ENCODE results near the gene ATP1A2.

ATP1A2 gene

DNA sequence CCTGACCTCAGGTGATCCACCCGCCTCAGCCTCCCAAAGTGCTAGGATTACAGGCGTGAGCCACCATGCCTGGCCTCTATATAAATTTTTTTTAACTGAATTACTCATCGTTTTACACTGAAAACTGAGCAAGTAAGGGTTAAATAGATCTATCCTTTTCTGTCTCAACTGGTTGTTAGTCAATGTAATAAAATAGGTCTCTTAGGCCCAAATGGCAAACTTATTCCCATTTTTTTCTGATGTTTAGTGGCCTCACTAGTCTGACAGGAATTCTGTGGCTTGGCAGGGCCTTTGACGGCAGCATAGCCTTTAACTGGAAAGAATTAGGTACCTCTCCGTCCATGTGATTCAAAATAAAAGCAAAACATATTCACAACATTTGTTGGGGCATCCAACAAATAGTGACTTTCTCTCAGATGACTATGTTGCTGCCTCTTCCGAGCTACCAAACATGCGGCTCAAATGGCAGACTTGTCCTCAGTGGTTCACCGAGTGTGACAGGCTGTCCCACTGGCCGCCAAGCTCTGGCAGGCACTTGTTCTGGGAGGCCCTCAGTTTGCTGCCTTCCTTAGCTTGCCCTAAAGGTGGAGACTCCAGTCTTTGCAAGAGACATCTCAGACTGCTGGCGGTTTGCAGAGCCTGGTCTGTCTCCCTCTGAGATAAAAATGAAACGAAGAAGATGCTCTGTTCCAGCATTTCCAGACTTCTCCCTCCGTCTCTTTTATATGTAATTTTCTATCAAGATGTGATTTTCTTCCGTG lies 53.2 kb downstream of the ATP1A2 start:
- no peak for DNase-seq (ENCODE audit: extremely low read depth in 1 of 2, low read depth in 1 of 2)

DNA sequence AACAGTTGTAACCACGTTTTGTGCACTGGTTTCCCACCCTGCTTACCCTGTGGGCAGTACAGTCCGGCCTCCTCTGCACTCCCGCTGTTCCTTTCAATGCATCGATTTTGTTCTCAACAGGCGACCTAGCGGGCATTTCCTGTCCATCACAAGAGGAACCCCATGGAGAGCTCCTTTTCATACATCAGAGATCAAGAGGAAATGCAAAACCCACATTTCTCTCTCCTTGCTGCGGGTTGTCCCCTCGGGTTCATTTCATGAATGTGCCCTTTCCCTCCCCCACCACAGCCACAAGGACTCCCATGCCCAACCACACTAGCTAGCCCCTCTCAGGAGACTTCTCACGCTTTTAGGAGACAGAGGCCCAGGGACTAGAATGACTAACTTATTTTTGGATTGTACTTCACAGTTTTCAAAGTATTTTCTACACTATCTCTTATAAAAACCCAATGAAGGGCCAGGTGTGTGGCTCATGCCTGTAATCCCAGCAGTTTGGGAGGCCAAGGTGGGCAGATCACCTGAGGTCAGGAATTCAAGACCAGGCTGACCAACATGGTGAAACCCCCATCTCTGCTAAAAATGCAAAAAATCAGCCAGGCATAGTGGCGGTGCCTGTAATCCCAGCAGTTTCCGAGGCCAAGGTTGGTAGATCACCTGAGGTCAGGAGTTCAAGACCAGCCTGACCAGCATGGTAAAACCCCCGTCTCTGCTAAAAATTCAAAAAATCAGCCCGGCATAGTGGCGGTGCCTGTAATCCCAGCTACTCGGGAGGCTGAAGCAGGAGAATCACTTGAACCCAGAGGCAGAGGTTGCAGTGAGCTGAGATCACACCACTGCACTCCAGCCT lies 54.2 kb downstream of the ATP1A2 start:
- DNase-seq (ENCODE audit: extremely low read depth in 1 of 2, low read depth in 1 of 2) = no peak

DNA sequence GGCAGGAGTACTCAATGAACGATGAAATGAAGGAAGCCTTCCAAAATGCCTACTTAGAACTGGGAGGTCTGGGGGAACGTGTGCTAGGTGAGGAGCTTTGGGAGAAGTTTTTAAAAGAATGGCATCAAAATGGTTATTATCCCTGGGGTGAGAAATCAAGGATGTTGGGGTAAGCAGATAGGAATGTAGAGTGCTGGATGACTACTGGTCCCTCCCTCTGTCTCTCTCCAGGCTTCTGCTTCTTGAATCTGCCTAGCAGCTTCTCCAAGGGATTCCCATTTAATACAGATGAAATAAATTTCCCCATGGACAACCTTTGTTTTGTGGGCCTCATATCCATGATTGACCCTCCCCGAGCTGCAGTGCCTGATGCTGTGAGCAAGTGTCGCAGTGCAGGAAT lies 55.8 kb downstream of the ATP1A2 start:
- DNase-seq (ENCODE audit: extremely low read depth in 1 of 2, low read depth in 1 of 2) = no peak

DNA sequence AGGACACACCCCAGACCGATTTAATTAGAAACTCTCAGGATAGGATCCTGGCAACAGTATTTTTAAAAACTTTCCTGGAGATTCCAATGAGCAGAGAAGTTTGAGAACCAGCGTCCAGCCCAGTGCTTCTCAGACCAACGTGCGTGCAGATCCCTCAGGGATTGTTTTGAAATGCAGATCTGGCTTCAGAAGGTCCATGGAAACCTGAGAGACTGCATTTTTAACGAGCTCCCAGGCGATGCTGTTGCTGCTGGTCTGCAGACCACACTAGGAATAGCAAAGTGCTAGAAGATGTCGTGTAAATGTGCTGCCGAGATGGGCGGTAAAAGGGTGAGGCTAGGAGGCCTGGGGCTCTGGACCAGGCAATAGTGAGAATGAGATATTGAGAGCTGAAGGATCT lies 56.4 kb downstream of the ATP1A2 start:
- DNase-seq (ENCODE audit: extremely low read depth in 1 of 2, low read depth in 1 of 2) = no peak

DNA sequence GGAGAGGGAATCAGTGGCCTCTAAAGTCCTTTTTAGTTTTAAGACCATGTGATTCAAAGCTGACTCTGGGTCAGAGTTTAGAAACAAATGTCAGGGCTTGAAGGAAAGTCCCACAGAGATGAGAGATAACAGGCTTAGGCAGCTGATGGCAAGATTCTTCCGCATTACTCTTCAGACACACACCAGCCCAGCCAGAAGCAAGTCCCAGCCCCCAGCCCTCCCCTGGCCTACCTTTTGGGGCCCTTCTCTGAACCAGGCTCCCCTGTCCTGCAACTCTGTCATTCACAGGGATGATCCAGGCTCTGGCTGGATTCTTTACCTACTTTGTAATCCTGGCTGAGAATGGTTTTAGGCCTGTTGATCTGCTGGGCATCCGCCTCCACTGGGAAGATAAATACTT lies 61.7 kb downstream of the ATP1A2 start:
- DNase-seq (ENCODE audit: extremely low read depth in 1 of 2, low read depth in 1 of 2) = no peak

DNA sequence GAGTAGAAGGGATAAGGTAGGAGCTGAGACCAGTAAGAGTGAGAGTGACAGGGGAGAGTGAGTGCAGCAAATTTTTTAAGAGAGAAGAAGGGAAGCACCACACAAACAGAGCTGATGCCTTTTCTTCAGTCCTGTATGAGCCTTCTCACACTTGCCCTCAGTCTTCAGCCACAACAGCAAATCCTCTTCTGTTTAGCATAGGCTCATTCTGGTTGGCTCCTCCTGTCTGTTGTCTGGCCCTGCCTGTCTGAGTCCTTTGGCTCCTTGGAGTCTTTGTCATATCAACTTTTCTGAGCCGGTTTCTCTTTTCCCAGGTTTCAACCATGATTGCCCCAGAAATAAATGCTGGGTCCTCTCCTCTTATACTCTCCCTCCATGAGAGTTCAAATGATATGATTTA lies 62.1 kb downstream of the ATP1A2 start:
- no peak for DNase-seq (ENCODE audit: extremely low read depth in 1 of 2, low read depth in 1 of 2)

DNA sequence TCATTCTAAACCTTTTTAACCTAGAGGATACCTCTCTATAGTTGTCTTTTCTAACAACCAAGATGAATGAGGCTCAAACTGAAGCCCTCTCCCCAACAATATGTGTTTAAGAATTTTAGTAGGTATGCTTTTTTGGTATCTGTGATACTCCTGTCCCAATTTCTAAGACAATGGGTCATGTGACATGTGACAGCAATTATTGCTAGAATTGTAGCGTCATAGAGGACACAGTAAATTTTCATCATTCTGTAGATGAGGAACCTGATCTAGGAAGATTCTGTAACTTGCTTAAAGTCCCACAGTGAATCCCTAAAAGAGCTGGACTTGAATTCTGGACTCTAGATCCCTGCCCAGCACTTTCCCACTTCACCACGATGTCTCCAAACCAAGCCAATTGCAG lies 63.2 kb downstream of the ATP1A2 start:
- DNase-seq (ENCODE audit: extremely low read depth in 1 of 2, low read depth in 1 of 2) = no peak

DNA sequence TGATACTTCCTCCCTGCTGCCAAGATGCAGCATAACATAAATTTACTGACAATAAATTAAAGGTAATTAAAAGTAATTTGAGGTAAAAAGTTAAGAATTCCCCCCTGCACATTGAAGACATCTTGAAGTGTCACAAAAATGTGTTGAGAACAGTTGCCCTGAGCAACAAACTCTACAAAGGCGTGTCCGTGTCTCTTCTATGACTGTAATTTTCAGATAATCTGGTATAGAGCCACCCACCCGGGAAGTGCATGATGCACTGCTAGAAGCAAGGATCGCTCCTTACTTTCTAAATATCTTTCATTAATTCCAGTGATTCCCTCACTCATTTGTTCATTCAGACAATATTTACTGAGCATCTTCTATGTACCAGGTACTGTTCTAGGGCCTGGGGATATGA lies 63.8 kb downstream of the ATP1A2 start:
- no peak for DNase-seq (ENCODE audit: extremely low read depth in 1 of 2, low read depth in 1 of 2)

DNA sequence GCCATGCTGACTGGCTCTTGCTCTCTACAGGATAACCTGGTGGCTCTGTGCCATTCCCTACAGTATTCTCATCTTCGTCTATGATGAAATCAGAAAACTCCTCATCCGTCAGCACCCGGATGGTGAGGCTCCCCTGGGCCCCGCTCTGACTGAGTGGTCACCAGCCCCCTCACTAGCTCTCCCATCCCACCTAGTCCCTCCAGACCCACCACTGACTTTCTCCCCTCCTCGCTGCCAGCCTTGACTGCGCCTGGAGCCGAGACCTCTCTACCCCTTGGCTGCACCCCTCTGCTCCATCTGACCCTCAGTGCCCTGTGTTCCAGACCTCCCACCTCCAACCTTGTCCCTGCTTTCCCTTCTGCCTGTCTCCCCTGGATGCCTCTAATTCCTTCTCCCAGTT lies 70.7 kb downstream of the ATP1A2 start:
- no peak for DNase-seq (ENCODE audit: extremely low read depth in 1 of 2, low read depth in 1 of 2)

DNA sequence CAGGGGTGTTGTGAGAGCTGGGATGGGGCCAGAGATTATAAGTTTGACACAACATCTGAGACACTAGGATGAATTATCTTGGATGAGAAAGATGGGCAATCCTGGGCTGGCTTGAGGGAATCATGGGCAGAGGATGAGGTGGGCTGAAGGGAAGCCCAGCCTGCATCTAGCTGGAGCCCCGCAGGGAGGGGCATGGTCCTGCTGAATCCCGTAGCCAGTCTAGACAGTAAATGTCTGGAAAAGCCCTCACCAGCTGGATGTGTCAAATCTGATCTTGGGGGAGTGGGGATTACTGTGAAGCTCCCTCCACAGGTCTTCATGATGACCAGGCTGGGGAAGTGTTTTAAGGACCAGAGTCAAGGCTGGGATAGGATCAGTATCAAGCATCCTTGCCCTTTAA lies 71.2 kb downstream of the ATP1A2 start:
- no peak for DNase-seq (ENCODE audit: extremely low read depth in 1 of 2, low read depth in 1 of 2)

DNA sequence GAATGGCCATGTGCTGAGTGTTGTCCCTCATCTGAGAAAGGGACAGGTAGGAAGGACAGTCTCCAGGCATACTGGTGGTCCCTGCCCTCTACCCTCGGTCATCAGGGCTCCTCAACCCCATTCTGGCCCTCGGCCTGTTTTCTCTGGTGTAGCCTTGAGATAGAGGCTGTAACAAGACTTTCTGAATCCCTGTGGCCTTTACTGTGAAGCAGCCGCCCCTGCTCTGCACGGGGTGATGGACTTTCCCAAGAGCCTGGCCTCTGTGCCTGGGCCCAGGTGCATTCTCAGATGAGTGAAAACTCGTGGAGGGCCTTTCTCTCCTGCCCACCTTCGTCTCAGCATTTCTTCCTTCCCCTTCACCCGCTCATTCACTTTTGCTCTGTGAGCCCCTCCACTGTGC lies 71.8 kb downstream of the ATP1A2 start:
- DNase-seq (ENCODE audit: extremely low read depth in 1 of 2, low read depth in 1 of 2) = no peak

DNA sequence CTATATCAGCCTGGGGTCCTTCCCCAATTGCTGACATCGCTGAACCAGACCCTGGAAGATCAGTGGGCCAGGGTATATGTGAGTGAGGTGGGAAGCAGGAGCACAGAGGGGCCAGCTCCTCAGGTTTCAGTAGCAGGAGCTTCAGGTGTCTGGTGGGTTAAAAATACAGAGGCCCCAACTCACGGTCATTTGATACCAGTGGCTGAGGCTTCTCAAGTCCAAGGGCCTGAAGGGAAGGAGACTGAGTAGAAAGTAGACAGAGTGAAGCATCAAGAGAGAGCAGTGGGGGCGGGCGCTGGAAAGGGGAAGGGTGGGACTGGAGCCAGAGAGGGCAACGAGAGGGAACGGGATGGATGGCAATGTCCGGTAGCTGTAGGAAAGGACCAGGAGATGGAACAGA lies 72.8 kb downstream of the ATP1A2 start:
- DNase-seq (ENCODE audit: extremely low read depth in 1 of 2, low read depth in 1 of 2) = no peak

DNA sequence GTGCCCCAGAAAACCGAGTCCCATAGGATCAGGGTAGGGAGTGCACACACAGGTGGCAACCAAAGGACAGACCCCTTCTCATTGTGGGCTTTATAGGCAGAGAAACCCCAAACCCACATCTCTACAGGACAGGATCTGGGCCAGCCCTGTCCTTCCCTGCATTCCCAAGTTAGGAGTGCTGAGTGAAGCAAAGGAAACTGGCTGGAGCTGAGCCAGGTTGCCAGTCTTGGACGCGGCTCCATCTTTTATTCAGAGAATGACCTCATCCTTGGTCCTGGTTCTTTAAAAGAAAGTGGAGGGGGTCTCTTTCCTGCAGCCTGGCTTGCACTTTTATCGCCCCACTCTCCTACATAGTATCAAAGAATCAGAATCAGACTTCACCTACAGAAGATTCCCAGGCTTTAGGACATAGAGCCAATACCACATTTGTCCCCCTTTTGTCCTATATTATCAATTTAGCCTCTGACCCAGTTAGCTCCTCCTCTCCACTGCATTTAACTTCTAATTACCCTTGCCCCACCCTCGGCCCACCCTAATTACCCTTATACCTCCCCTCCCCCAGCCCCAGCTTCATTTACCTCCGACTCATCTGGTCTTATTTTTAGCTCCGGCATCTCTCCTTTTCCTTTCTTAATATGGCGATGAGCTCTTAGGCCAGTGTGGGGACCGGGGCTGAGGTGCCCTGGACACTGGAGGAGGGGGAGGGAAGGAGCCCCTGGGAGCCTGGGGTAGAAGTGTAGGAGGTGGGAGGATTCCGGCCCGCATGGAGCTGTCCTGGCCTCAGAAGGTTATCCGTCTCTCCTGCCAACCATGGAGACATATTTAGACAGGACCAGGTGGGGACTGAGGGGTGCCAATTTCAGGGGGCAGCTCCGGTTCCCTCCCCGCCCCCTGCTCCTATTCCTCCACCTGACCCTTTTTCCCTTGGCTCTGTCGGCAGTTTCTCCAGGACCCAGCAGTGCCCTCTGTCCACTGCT lies 74.4 kb downstream of the ATP1A2 start, which contains the start of gene CASQ1:
CASQ1 (plus strand) TSS at position 927 of the 977 bp plus-strand sequence. CDS start 177 bp downstream, outside the sequence.
- DNase-seq (ENCODE audit: extremely low read depth in 1 of 2, low read depth in 1 of 2) = no peak

DNA sequence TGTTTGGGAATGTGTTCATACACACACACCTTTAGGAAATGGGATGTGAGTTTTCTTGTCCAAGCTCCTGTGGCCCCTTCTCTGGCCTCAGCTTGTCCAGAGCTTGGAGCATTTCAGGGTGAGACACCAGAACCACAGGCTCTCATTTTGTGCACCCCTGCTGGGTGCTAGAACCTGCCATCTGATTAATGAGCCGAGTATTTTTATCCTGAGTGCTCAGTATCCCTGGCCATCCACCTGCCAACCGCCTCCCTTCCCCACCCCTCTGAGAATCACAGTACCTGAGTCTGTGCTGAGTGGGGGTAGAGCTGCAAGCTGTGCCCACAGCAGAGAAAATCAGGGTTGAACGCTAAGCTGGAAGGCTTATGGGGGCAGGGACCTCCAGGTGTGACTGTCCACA lies 76.2 kb downstream of the ATP1A2 start:
- no peak for DNase-seq (ENCODE audit: extremely low read depth in 1 of 2, low read depth in 1 of 2)

DNA sequence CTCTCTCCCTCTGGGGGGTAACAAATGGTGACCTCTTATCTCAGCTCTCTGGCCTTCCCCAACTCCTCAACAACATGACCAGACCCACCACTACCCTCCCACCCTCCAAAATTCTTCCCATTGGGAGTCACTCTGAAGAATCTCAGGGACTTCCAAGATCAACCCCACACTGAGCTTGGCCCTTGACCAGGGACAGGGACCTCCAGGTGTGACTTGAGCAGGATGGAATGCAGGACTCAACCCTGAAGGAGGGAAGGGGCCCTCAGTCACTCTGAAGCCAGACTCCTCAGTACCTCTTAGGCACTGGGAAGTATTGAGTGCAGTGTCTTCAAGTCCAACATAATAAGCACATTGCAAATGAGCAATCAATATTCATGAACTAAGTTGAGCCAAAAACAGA lies 76.7 kb downstream of the ATP1A2 start:
- no peak for DNase-seq (ENCODE audit: extremely low read depth in 1 of 2, low read depth in 1 of 2)

Measured in activated CD8-positive, alpha-beta memory T cell treated with anti-CD3 and anti-CD28 coated beads for 1 hour (primary cell).